HG02678 (cell line): ENCODE results near the gene ECM2.
"Not testable (repeated sequence)": the region's sequence is repeated elsewhere in the genome, so short reads cannot be mapped to it uniquely, and the experiment has no call there.

ENCODE experiments used
- ATAC-seq: cut with Tn5 transposase; IDR thresholded peaks from one replicate; pipeline ENCODE4 v1.9.1; 2021; ENCODE audit warnings: mild to moderate bottlenecking, moderate library complexity; ENCODE audit not compliant: unreplicated experiment

The ECM2 gene

DNA sequence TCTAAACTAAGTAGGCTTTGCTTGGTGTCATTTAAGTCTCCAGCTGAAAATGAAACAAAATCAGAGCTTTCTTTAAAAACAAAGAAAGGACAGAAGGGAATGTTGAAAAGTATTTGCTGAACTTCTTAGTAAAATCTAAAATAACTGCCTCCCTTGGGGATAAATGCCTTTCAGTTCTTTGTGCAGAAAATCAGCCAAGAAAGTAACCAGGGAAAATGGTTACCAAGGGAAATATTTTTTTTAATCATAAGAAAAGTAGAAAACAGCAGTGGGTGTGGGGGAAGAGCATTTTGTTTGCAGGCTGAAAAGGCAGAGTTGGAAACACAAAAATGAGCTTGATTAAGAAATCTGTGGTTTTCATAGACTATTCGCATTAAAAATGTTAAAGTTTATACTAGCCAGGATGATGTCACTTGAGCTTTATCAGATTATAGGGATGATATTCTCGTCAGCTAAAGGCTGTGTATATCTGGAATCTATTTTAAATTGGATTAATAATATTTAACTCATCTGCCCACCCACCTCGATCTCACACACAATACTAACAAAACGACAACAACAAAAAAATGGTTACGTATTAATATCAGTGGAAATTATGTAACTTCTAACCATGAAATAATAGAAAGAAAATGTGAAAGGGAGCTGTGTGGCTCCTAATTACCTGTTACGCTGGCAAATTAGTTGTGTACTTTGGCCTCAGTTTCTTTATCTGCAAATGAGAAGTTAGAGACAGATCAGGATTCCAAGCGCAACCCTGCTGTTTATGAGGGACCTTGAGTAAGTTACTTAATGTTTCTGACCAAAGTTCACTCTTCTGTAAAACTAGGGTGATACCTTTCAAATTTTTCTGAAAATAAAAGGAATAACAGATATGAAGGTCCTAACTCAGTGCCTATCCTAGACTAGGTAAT, at the start of gene ECM2:
Gene ECM2 (minus strand): TSS at position 51 of the 911 bp plus-strand sequence. CDS start 13,124 bp downstream, outside the sequence.
- ATAC-seq = no peak

DNA sequence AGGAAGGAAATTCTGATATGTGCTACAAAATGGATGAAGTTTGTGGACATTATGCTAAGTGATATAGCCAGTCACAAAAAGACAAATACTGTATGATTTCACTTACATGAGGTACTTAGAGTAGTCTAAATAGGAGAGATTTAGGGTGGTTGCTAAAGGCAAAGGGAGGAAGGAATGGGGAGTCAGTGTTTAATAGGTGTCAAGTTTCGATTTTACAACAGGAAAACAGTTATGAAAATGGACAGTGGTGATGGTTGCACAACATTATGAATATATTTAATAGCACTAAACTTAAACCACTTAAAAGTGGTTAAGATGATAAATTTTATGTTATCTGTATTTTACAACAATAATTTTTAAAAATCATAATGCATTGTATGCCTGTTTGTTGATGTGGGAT, 40.4 kb upstream of the ECM2 start:
- no peak for ATAC-seq

DNA sequence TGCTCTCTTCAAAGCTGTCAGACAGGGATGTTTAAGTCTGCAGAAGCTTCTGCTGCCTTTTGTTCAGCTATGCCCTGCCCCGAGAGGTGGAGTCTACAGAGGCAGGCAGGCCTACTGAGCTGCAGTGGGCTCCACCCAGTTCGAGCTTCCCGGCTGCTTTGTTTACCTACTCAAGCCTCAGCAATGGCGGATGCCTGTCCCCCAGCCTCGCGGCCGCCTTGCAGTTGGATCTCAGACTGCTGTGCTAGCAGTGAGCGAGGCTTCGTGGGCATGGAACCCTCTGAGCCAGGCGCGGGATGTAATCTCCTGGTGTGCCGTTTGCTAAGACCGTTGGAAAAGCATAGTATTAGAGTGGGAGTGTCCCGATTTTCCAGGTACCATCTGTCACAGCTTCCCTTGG, 37.8 kb upstream of the ECM2 start:
- ATAC-seq = not testable (repeated sequence)

GRCh38 chr9:92571871-92572270, 36.1 kb upstream of the ECM2 start:
- not testable (repeated sequence) for ATAC-seq

GRCh38 chr9:92564982-92565381, 29.2 kb upstream of the ECM2 start:
- no peak for ATAC-seq

DNA sequence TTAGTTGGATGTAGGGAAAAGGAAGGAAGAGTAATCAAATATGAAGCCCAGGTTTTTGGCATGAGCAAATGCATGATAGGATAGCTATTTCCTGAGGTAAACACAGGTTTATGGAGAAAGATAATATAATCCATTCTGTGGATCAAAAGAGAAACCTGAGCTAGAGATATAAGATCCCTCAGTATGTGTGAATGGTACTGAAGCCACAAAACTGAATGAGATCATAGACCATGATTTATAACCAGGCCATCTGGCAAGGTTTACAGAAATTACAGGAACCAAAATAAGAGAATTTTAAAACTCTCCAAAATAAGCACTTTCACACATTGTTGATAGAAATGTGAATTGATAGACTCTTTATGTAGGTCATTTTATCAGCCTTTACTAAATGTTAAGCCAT, 28.7 kb upstream of the ECM2 start:
- no peak for ATAC-seq

GRCh38 chr9:92563116-92564100, 27.6 kb upstream of the ECM2 start:
- ATAC-seq = no peak

GRCh38 chr9:92562461-92562967, 26.7 kb upstream of the ECM2 start:
- ATAC-seq = no peak

GRCh38 chr9:92561374-92562330, 25.9 kb upstream of the ECM2 start:
- ATAC-seq = no peak

GRCh38 chr9:92558612-92559374, 23.0 kb upstream of the ECM2 start:
- no peak for ATAC-seq

DNA sequence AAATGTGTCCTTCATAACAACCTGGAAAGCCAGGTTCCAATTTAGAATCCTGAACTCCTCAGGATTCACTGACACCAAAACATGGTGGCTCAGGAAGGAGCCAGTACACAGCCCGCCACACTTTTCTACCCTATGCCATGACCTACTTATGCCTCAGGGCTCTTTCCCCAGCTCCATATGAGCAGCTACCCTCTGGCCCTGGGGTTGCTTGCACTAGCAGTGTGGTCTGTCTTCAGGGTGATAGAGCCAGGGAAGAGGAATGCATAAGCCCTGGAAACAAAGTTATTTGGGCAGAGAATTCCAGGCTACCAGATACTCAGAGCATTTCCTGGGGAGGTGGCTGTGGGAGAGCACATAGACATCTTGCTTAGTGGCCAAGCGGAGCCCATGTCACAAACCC, 15.0 kb upstream of the ECM2 start:
- ATAC-seq = no peak

DNA sequence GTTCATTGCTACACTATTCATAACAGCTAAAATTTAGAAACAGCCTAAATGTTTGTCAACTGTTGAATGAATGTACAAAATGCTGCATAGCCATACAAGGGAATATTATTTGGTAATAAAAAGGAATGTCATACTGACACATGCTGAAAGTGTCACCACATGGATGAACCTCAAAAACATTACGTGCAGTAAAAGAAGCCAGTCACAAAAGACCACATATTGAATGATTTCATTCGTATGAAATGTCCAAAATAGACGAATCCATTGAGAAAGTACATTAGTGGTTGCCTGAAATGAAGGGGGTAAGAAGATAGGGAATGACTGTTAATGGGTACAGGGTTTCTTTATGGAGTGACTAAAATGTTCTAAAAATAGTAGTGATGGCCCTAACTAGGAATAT, 11.6 kb upstream of the ECM2 start:
- ATAC-seq = no peak

- no peak for ATAC-seq
These were observed 9.3 kb upstream of the ECM2 start for GRCh38 chr9:92545002-92545510.

DNA sequence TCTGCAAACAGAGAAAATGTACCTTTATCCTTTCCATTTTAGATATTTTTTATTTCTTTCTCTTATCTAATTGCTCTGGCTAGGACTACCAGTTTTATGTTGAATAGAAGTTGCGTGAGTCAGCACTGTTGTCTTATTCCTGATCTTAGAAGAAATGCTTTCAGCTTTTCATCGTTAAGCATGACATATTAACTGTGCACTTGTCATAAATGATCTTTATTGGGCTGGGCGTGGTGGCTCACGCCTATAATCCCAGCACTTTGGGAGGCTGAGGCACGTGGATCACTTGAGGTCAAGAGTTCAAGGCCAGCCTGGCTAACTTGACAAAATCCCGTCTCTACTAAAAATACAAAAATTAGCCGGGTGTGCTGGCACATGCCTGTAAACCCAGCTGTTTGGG, 8.2 kb upstream of the ECM2 start:
- ATAC-seq = no peak

- ATAC-seq = no peak
These were observed 2.8 kb upstream of the ECM2 start for GRCh38 chr9:92538541-92538940.

DNA sequence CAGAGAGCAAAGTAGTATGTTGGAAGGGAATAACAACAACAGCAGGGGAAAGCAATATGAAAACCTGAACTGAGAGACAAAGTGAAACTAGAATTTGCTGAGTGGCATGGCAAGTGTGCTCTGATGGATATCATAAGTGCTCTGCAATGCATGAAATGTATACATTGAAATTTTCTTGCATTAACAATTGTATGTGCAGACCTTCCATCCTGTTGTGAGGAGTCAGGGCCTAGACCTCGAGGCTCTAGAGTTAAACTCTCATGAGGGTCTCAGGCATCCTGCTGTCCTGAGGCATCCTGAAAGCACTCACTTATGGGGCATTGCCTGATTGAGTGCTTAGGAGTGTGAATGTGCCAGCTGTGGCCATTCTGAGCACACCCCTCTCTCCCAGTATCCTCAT, 1.1 kb downstream of the ECM2 start:
- peak; percentile 62 for ATAC-seq

- ATAC-seq = no peak
These were observed 1.6 kb downstream of the ECM2 start for GRCh38 chr9:92534204-92534603.

DNA sequence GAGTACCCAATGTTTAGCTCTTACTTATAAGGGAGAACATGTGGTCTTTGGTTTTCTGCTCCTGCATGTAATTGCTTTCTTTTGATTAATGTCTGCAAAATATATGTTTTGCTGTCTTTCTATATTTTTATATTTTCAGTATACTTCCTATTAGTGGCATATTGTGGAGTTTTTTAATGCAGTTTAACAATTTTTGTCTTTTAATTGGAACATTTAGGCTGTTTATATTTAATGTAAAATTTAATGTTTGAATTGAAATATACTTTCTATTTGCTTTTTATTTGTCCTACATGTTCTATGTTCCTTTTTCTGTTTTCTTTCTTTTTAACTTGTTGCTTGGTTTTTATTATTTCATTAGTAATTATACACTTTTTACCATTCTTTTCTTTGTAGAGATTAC, 4.9 kb downstream of the ECM2 start:
- ATAC-seq = no peak

GRCh38 chr9:92529124-92529523, 6.7 kb downstream of the ECM2 start:
- ATAC-seq = no peak
